ENCODE data around the gene SAMD4A.

- TF ChIP-seq POLR2A (IDR thresholded peaks at IDR 0.05; ENCODE audit: low read depth, low read length): no peak
- TF ChIP-seq BHLHE40 (IDR thresholded peaks at IDR 0.05; ENCODE audit: low read depth, low read length): no peak
- TF ChIP-seq, protein P1, sequence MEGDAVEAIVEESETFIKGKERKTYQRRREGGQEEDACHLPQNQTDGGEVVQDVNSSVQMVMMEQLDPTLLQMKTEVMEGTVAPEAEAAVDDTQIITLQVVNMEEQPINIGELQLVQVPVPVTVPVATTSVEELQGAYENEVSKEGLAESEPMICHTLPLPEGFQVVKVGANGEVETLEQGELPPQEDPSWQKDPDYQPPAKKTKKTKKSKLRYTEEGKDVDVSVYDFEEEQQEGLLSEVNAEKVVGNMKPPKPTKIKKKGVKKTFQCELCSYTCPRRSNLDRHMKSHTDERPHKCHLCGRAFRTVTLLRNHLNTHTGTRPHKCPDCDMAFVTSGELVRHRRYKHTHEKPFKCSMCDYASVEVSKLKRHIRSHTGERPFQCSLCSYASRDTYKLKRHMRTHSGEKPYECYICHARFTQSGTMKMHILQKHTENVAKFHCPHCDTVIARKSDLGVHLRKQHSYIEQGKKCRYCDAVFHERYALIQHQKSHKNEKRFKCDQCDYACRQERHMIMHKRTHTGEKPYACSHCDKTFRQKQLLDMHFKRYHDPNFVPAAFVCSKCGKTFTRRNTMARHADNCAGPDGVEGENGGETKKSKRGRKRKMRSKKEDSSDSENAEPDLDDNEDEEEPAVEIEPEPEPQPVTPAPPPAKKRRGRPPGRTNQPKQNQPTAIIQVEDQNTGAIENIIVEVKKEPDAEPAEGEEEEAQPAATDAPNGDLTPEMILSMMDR (conservative IDR thresholded peaks at IDR 0.05; ENCODE audit: low read depth, low read length): no peak
- no peak for TF ChIP-seq CEBPB (IDR thresholded peaks at IDR 0.05; ENCODE audit: low read depth, low read length)
- no peak for TF ChIP-seq RAD21 (IDR thresholded peaks at IDR 0.05; ENCODE audit: low read length)
- no peak for TF ChIP-seq RFX5 (IDR thresholded peaks at IDR 0.05; ENCODE audit: low read depth, low read length)
- no peak for TF ChIP-seq NFE2L2 (IDR thresholded peaks at IDR 0.05; ENCODE audit: low read depth, low read length)
- TF ChIP-seq SMC3 (IDR thresholded peaks at IDR 0.05; ENCODE audit: low read depth, low read length): no peak
- TF ChIP-seq, protein P2, sequence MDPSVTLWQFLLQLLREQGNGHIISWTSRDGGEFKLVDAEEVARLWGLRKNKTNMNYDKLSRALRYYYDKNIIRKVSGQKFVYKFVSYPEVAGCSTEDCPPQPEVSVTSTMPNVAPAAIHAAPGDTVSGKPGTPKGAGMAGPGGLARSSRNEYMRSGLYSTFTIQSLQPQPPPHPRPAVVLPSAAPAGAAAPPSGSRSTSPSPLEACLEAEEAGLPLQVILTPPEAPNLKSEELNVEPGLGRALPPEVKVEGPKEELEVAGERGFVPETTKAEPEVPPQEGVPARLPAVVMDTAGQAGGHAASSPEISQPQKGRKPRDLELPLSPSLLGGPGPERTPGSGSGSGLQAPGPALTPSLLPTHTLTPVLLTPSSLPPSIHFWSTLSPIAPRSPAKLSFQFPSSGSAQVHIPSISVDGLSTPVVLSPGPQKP (IDR thresholded peaks at IDR 0.05; ENCODE audit: borderline replicate concordance, low read depth, low read length): no peak
- TF ChIP-seq MAFK (IDR thresholded peaks at IDR 0.05; ENCODE audit: low read depth, low read length): no peak
These were observed 65.5 kb downstream of the SAMD4A start for GRCh38 chr14:54632452-54632851.
